HG03354 (cell line): ENCODE results near the gene PSMF1.
"Not testable (repeated sequence)": the region's sequence is repeated elsewhere in the genome, so short reads cannot be mapped to it uniquely, and the experiment has no call there.

Experiments
- ATAC-seq: cut with Tn5 transposase; IDR thresholded peaks from one replicate; pipeline ENCODE4 v1.9.1; 2021; ENCODE audit warnings: mild to moderate bottlenecking; ENCODE audit not compliant: unreplicated experiment, poor library complexity, severe bottlenecking

PSMF1 gene

GRCh38 chr20:1207293-1207878, 89.0 kb downstream of the PSMF1 start:
- no peak for ATAC-seq

GRCh38 chr20:1209447-1210387, 91.3 kb downstream of the PSMF1 start:
- no peak for ATAC-seq

- no peak for ATAC-seq
These were observed 92.1 kb downstream of the PSMF1 start for GRCh38 chr20:1210501-1210900.

- no peak for ATAC-seq
These were observed 93.6 kb downstream of the PSMF1 start for GRCh38 chr20:1212023-1212422.

GRCh38 chr20:1212607-1213396, 94.4 kb downstream of the PSMF1 start:
- no peak for ATAC-seq

- ATAC-seq: no peak
These were observed 96.4 kb downstream of the PSMF1 start for GRCh38 chr20:1214838-1215261.

- ATAC-seq: no peak
These were observed 97.2 kb downstream of the PSMF1 start for GRCh38 chr20:1215386-1216170.

GRCh38 chr20:1216527-1217427, 98.4 kb downstream of the PSMF1 start:
- not testable (repeated sequence) for ATAC-seq
